ENCODE data around the gene PHF3.

- no peak for TF ChIP-seq POLR2A (IDR thresholded peaks at IDR 0.05)
- no peak for TF ChIP-seq CTCF (IDR thresholded peaks at IDR 0.05 in 4 of 5, conservative IDR thresholded peaks at IDR 0.05 in 1 of 5)
These were observed 80.6 kb downstream of the PHF3 start for GRCh38 chr6:63716169-63716568.
